Colonic mucosa (tissue), 4 donors: Measurements from ENCODE around the gene PTPRN2. TPM values are rescaled to one million over a fixed set of nuclear protein-coding genes. Genes with fewer than 3 reads are reported as not detected.
"Not testable (repeated sequence)": the region's sequence is repeated elsewhere in the genome, so short reads cannot be mapped to it uniquely, and the experiment has no call there.

Source experiments
- DNase-seq: peaks from one replicate; pipeline ENCODE4 v3.0.0-alpha.2; 2020
- H3K27ac ChIP-seq: fragments of 200-600 bp; one replicate; pipeline ENCODE4 v1.8.0; 2021
- H3K27me3 ChIP-seq: fragments of 200-600 bp; one replicate; pipeline ENCODE4 v1.8.0; 2021
- H3K36me3 ChIP-seq: fragments of 200-600 bp; one replicate; pipeline ENCODE4 v1.8.0; 2021
- H3K4me1 ChIP-seq: fragments of 200-600 bp; one replicate; pipeline ENCODE4 v1.8.0; 2021; ENCODE audit warnings: mild to moderate bottlenecking
- H3K4me3 ChIP-seq: fragments of 200-600 bp; one replicate; pipeline ENCODE4 v1.8.0; 2021
- H3K9ac ChIP-seq, 2 donors: one replicate each; pipeline ENCODE4 v1.7.0; 2013; ENCODE audit warnings: control low read depth in 2 of 2, low read depth in 2 of 2, low read length in 2 of 2
- H3K9me3 ChIP-seq: fragments of 200-600 bp; one replicate; pipeline ENCODE4 v1.8.0; 2021
- CTCF ChIP-seq: fragments of 200-600 bp; IDR thresholded peaks from one replicate; pipeline ENCODE4 v1.8.0; 2022; ENCODE audit warnings: antibody characterized with exemption, mild to moderate bottlenecking
- intact Hi-C: fragments of 100-400 bp; cut with DNase I; formaldehyde crosslinking; loops from one replicate; pipeline ENCODE4 v1.14.1; 2022
- total RNA-seq, 2 donors: library from RNA; stranded (reverse); fragmentation: NEBNext Ultra II Directional in 1 of 2; extraction: Animal tissue kit (Norgen Biotek cat#: 25700) in 1 of 2; gene quantifications; one replicate each; pipeline ENCODE4 v1.2.1, GENCODE V29; 2021
- donor health status: healthy.
- donor health status: DM: no; HTN: no; CAD: no.
- donor health status: DM: no; HTN: no; CAD: no.

The PTPRN2 gene
- total RNA-seq, 2 donors from 2014 or later: 14.7 to 21.6 TPM

- intact Hi-C loops: no loop called here
- H3K36me3 ChIP-seq: no peaks in the 10 kb centered on the region
- H3K4me1 ChIP-seq: no peaks in the 10 kb centered on the region
- no peak overlapping the region for H3K27ac ChIP-seq
- DNase-seq: no peak
- no peak overlapping the region for H3K9ac ChIP-seq
- no peaks in the 10 kb centered on the region for H3K9me3 ChIP-seq
- H3K4me3 ChIP-seq: no peak overlapping the region
- TF ChIP-seq CTCF: no peak
- no peaks in the 10 kb centered on the region for H3K27me3 ChIP-seq
Measured at GRCh38 chr7:158377800-158378623, 209.6 kb downstream of the PTPRN2 start.

- H3K4me1 ChIP-seq, intact Hi-C loops, H3K27ac ChIP-seq, H3K9ac ChIP-seq, H3K9me3 ChIP-seq, H3K27me3 ChIP-seq, H3K4me3 ChIP-seq, H3K36me3 ChIP-seq, DNase-seq: not testable (repeated sequence)
Measured at GRCh38 chr7:158376839-158377186, 210.8 kb downstream of the PTPRN2 start.

GRCh38 chr7:158376146-158376838 is 211.3 kb downstream of the PTPRN2 start:
- H3K9me3 ChIP-seq, DNase-seq: not testable (repeated sequence)

GRCh38 chr7:158375034-158375433 is 212.6 kb downstream of the PTPRN2 start:
- H3K9ac ChIP-seq: no peak overlapping the region
- intact Hi-C loops: no loop called here
- no peak for DNase-seq
- H3K27ac ChIP-seq: no peak overlapping the region
- H3K36me3 ChIP-seq: no peaks in the 10 kb centered on the region
- no peaks in the 10 kb centered on the region for H3K9me3 ChIP-seq
- no peaks in the 10 kb centered on the region for H3K27me3 ChIP-seq
- no peak overlapping the region for H3K4me3 ChIP-seq
- TF ChIP-seq CTCF: no peak
- no peaks in the 10 kb centered on the region for H3K4me1 ChIP-seq

More at GRCh38 chr7:158376146-158376838, 211.3 kb downstream of the PTPRN2 start:
- intact Hi-C loops, H3K36me3 ChIP-seq, H3K4me1 ChIP-seq, H3K9ac ChIP-seq, H3K27ac ChIP-seq, H3K27me3 ChIP-seq, H3K4me3 ChIP-seq: not testable (repeated sequence)

- TF ChIP-seq CTCF: no peak
- H3K27me3 ChIP-seq: no peaks in the 10 kb centered on the region
- no peak overlapping the region for H3K27ac ChIP-seq
- no peak overlapping the region for H3K9ac ChIP-seq
- H3K36me3 ChIP-seq: no peaks in the 10 kb centered on the region
- no peak for DNase-seq
- intact Hi-C loops: no loop called here
- H3K4me1 ChIP-seq: no peaks in the 10 kb centered on the region
- no peak overlapping the region for H3K4me3 ChIP-seq
- no peaks in the 10 kb centered on the region for H3K9me3 ChIP-seq
Measured at GRCh38 chr7:158374586-158374985, 213.0 kb downstream of the PTPRN2 start.

GRCh38 chr7:158374146-158374545 is 213.5 kb downstream of the PTPRN2 start:
- no peaks in the 10 kb centered on the region for H3K9me3 ChIP-seq
- H3K4me1 ChIP-seq: no peaks in the 10 kb centered on the region
- no peaks in the 10 kb centered on the region for H3K36me3 ChIP-seq
- DNase-seq: no peak
- TF ChIP-seq CTCF: no peak
- no peak overlapping the region for H3K4me3 ChIP-seq
- intact Hi-C loops: no loop called here
- no peak overlapping the region for H3K27ac ChIP-seq
- no peak overlapping the region for H3K9ac ChIP-seq
- H3K27me3 ChIP-seq: no peaks in the 10 kb centered on the region
